HCT116 (cell line): ENCODE measurements around the gene KPRP. TPM values are rescaled to one million over a fixed set of nuclear protein-coding genes. Genes with fewer than 3 reads are reported as not detected.
A peak's percentile ranks its signal among the peaks of the same experiment; 100 is the strongest.

Source experiments
- ATAC-seq: fragments of 200-7000 bp; cut with Tn5 transposase; 2 replicates; pipeline ENCODE4 v1.9.1; 2020; ENCODE audit warnings: mild to moderate bottlenecking, moderate library complexity
- BruUV-seq: library from RNA; stranded (reverse); fragments of 400-500 nt; replicated peaks from 2 replicates; lab custom pipeline; 2021; lab: Mats Ljungman, UMichigan
- CTCF ChIA-PET: fragments of 300-600 bp; sonication (Branson Sonifier 250); formaldehyde crosslinking; loops from one replicate; lab custom pipeline; 2021; ENCODE audit warnings: antibody characterized with exemption; lab: Charles Lee
- POLR2A ChIA-PET: fragments of 300-600, 350-600 bp; sonication (Branson Sonifier 250); formaldehyde crosslinking; loops from one replicate; lab custom pipeline; 2021; ENCODE audit warnings: antibody characterized with exemption; lab: Charles Lee
- RAD21 ChIA-PET, 2 experiments: fragments of 300-600 bp; sonication (Branson Sonifier 250); formaldehyde crosslinking; loops; one replicate each; lab custom pipeline; 2023; ENCODE audit warnings: low total read pairs in 2 of 2; ENCODE audit not compliant: uncharacterized antibody in 2 of 2, unreplicated experiment in 2 of 2, low non-redundant PET in 1 of 2; lab: Charles Lee
- DNase-seq: peaks from one replicate; pipeline ENCODE4 v3.0.0-alpha.2; 2010; ENCODE audit warnings: low read depth, low spot score
- H2AFZ ChIP-seq: fragments of 200-600 bp; shearing (Covaris generic), sonication (generic); 2 replicates; pipeline ENCODE4 v1.6.1; 2017; ENCODE audit warnings: low read depth, mixed run types, mixed read lengths, antibody characterized with exemption, low read length; ENCODE audit not compliant: poor library complexity, severe bottlenecking
- H3K27ac ChIP-seq: 2 replicates; pipeline ENCODE4 v1.5.1; 2012; ENCODE audit warnings: low read depth, low read length
- H3K27me3 ChIP-seq: fragments of 200-600 bp; sonication (generic); 2 replicates; pipeline ENCODE4 v1.6.1; 2016; ENCODE audit warnings: mixed run types, low read length, mixed read lengths; ENCODE audit not compliant: insufficient read depth
- H3K36me3 ChIP-seq, 2 experiments: fragments of 200-500 bp in 1 of 2; fragments of 200-600 bp in 1 of 2; sonication (Bioruptor generic) in 1 of 2; sonication (generic) in 1 of 2; 2 replicates each; pipeline versions ENCODE4 v1.5.1 to v1.6.1; 2014 to 2016; ENCODE audit warnings: low read length in 2 of 2, inconsistent platforms in 1 of 2, mixed read lengths in 1 of 2, mixed run types in 1 of 2; ENCODE audit not compliant: insufficient read depth in 2 of 2, control insufficient read depth in 1 of 2
- H3K4me1 ChIP-seq, 2 experiments: fragments of 200-600 bp in 1 of 2; sonication (generic) in 1 of 2; 2 replicates each; pipeline versions ENCODE4 v1.5.1 to v1.6.1; 2012 to 2017; ENCODE audit warnings: low read length in 2 of 2, inconsistent platforms in 1 of 2, mild to moderate bottlenecking in 1 of 2, mixed read lengths in 1 of 2, mixed run types in 1 of 2, moderate library complexity in 1 of 2; ENCODE audit not compliant: insufficient read depth in 2 of 2, control insufficient read depth in 1 of 2
- H3K4me2 ChIP-seq: fragments of 200-600 bp; sonication (generic); 2 replicates; pipeline ENCODE4 v1.6.1; 2017; ENCODE audit warnings: mixed run types, low read length, mixed read lengths
- H3K4me3 ChIP-seq, 2 experiments: fragments of 200-600 bp in 1 of 2; sonication (generic) in 1 of 2; replicated peaks in 1 of 2; 2 replicates each; pipeline ENCODE4 v1.5.1; 2011 to 2016; ENCODE audit warnings: low read length in 2 of 2, control low read depth in 1 of 2, low read depth in 1 of 2, mild to moderate bottlenecking in 1 of 2, mixed read lengths in 1 of 2, mixed run types in 1 of 2
- H3K79me2 ChIP-seq: fragments of 200-600 bp; sonication (generic); 2 replicates; pipeline ENCODE4 v1.6.1; 2017; ENCODE audit warnings: mild to moderate bottlenecking, mixed run types, low read length, moderate library complexity, mixed read lengths; ENCODE audit not compliant: insufficient read depth
- H3K9ac ChIP-seq: fragments of 200-600 bp; sonication (generic); 2 replicates; pipeline ENCODE4 v1.6.1; 2016; ENCODE audit warnings: low read length, mixed read lengths
- H3K9me2 ChIP-seq: fragments of 200-600 bp; sonication (generic), shearing (Covaris generic); 2 replicates; pipeline ENCODE4 v1.6.1; 2017; ENCODE audit warnings: mixed run types, mild to moderate bottlenecking, moderate library complexity; ENCODE audit not compliant: insufficient read depth
- H3K9me3 ChIP-seq, 2 experiments: fragments of 200-500 bp in 1 of 2; fragments of 200-600 bp in 1 of 2; sonication (Bioruptor generic) in 1 of 2; sonication (generic) in 1 of 2; 2 replicates each; pipeline ENCODE4 v1.6.1; 2014 to 2017; ENCODE audit warnings: low read length in 2 of 2, mixed read lengths in 2 of 2, inconsistent platforms in 1 of 2, low read depth in 1 of 2, mild to moderate bottlenecking in 1 of 2, mixed run types in 1 of 2, moderate library complexity in 1 of 2; ENCODE audit not compliant: control insufficient read depth in 1 of 2, insufficient read depth in 1 of 2
- H4K20me1 ChIP-seq: fragments of 200-600 bp; sonication (generic), shearing (Covaris generic); 2 replicates; pipeline ENCODE4 v1.6.1; 2017; ENCODE audit warnings: mixed run types, mild to moderate bottlenecking, moderate library complexity; ENCODE audit not compliant: insufficient read depth
- CTCF ChIP-seq, 3 experiments: fragments of 200-600 bp in 1 of 3; sonication (generic) in 1 of 3; IDR thresholded peaks in 2 of 3; conservative IDR thresholded peaks in 1 of 3; 2 replicates each; pipeline ENCODE4 v1.5.1; 2012 to 2017; ENCODE audit warnings: low read depth in 2 of 3, low read length in 2 of 3, antibody characterized with exemption in 1 of 3, borderline replicate concordance in 1 of 3, control low read depth in 1 of 3, mild to moderate bottlenecking in 1 of 3, mixed read lengths in 1 of 3, mixed run types in 1 of 3, moderate library complexity in 1 of 3; ENCODE audit not compliant: insufficient read depth in 1 of 3
- FOSL1 ChIP-seq: IDR thresholded peaks from 2 replicates; pipeline ENCODE4 v1.6.1; 2012; ENCODE audit warnings: low read depth
- POLR2A ChIP-seq: IDR thresholded peaks from 2 replicates; pipeline ENCODE4 v1.7.0; 2011; ENCODE audit warnings: borderline replicate concordance; ENCODE audit not compliant: insufficient read depth, insufficient read length; ENCODE audit errors: extremely low read depth
- SIN3A ChIP-seq: IDR thresholded peaks from 2 replicates; pipeline ENCODE4 v1.6.1; 2012; ENCODE audit warnings: low read depth
- SRF ChIP-seq: IDR thresholded peaks from 2 replicates; pipeline ENCODE4 v1.6.1; 2012; ENCODE audit warnings: low read depth
- ZFX ChIP-seq: fragments of 450-650 bp; IDR thresholded peaks from 2 replicates; pipeline ENCODE4 v1.6.1; 2017
- intact Hi-C: fragments of 100-400 bp; cut with micrococcal nuclease; formaldehyde crosslinking; loops from 2 replicates; pipeline ENCODE4 v1.10.0; 2022
- total RNA-seq: library from RNA; stranded (reverse); gene quantifications from one replicate; pipeline ENCODE4 v1.2.1, GENCODE V29; 2021; ENCODE audit not compliant: unreplicated experiment

KPRP gene
- total RNA-seq, 1 experiment from 2014 or later: not detected

GRCh38 chr1:152776361-152776760 lies 18.5 kb downstream of the KPRP start (continued):
- no peak for TF ChIP-seq POLR2A
- TF ChIP-seq ZFX: no peak
- TF ChIP-seq SIN3A: no peak
- TF ChIP-seq SRF: no peak

- H3K4me2 ChIP-seq: no peak overlapping the region
- intact Hi-C loops: no loop called here
- TF ChIP-seq FOSL1 (no peak), CTCF (IDR thresholded peaks at IDR 0.05 in 2 of 3, conservative IDR thresholded peaks at IDR 0.05 in 1 of 3; ENCODE audit: borderline replicate concordance in 1 of 3, insufficient read depth in 1 of 3, low read depth in 2 of 3, low read length in 2 of 3) (peak in 2 of 3 experiments; percentile 68 to 77; a peak in 4 of 6 replicates)
- no peak overlapping the region for H2AFZ ChIP-seq
- no peak overlapping the region for H3K4me3 ChIP-seq
- H3K36me3 ChIP-seq: no peaks in the 10 kb centered on the region
- no TSS peak for BruUV-seq
- POLR2A ChIA-PET: no interaction called here
- ATAC-seq (peak; percentile 79), DNase-seq (peak; percentile 28)
- CTCF ChIA-PET: interaction anchor here (1.0 to 1.5 kb wide), 4 partner anchors 9 to 93 kb away, joined by 3 to 6 read pairs (median 4); partner anchors contain the start of gene LCE1E
- H3K27ac ChIP-seq: no peak overlapping the region
- H4K20me1 ChIP-seq: no peaks in the 10 kb centered on the region
- H3K79me2 ChIP-seq: no peaks in the 10 kb centered on the region
- H3K9me2 ChIP-seq: no peaks in the 10 kb centered on the region
- RAD21 ChIA-PET: no interaction called here
- H3K4me1 ChIP-seq: no peaks in the 10 kb centered on the region
- no peak overlapping the region for H3K9ac ChIP-seq
- no peaks in the 10 kb centered on the region for H3K27me3 ChIP-seq
- H3K9me3 ChIP-seq: no peaks in the 10 kb centered on the region
Measured at GRCh38 chr1:152777510-152778137, 19.8 kb downstream of the KPRP start.
